Fibroblast of lung (primary cell): ENCODE data around the gene ATG4D. TPM values are rescaled to one million over a fixed set of nuclear protein-coding genes. Genes with fewer than 3 reads are reported as not detected.
A peak's percentile ranks its signal among the peaks of the same experiment; 100 is the strongest.

ENCODE experiments used
- DNase-seq, 2 donors: peaks; one replicate each; pipeline versions ENCODE4 v3.0.0 to v3.0.0-alpha.2; 2010; ENCODE audit warnings: low read depth in 2 of 2
- H2AFZ ChIP-seq: 2 replicates; pipeline ENCODE4 v1.5.1; 2012; ENCODE audit warnings: low read length, control low read depth, inconsistent platforms
- H3K27ac ChIP-seq: 2 replicates; pipeline ENCODE4 v1.5.1; 2011; ENCODE audit warnings: low read length, control low read depth; ENCODE audit not compliant: insufficient read depth
- H3K27me3 ChIP-seq: 2 replicates; pipeline ENCODE4 v1.5.1; 2011; ENCODE audit warnings: mild to moderate bottlenecking, low read length; ENCODE audit not compliant: control insufficient read depth, insufficient read depth
- H3K36me3 ChIP-seq: 2 replicates; pipeline ENCODE4 v1.5.1; 2011; ENCODE audit warnings: low read length; ENCODE audit not compliant: control insufficient read depth, insufficient read depth
- H3K4me1 ChIP-seq: 2 replicates; pipeline ENCODE4 v1.5.1; 2011; ENCODE audit warnings: low read length; ENCODE audit not compliant: control insufficient read depth, insufficient read depth; ENCODE audit errors: extremely low read depth
- H3K4me2 ChIP-seq: 2 replicates; pipeline ENCODE4 v1.5.1; 2011; ENCODE audit warnings: low read length, control low read depth; ENCODE audit not compliant: insufficient read depth; ENCODE audit errors: extremely low read depth
- H3K4me3 ChIP-seq, 4 experiments: fragments of 200-600 bp in 1 of 4; sonication (generic) in 1 of 4; replicated peaks in 1 of 4; 2 replicates each; pipeline ENCODE4 v1.5.1; 2011 to 2016; ENCODE audit warnings: low read length in 4 of 4, low read depth in 3 of 4, mild to moderate bottlenecking in 3 of 4, control low read depth in 2 of 4, inconsistent platforms in 1 of 4, mixed read lengths in 1 of 4; ENCODE audit not compliant: insufficient read depth in 1 of 4; ENCODE audit errors: control extremely low read depth in 1 of 4
- H3K79me2 ChIP-seq: 2 replicates; pipeline ENCODE4 v1.5.1; 2012; ENCODE audit warnings: mild to moderate bottlenecking, low read length, inconsistent platforms; ENCODE audit not compliant: control insufficient read depth, insufficient read depth
- H3K9ac ChIP-seq: 2 replicates; pipeline ENCODE4 v1.5.1; 2011; ENCODE audit warnings: mild to moderate bottlenecking, low read length, control low read depth; ENCODE audit not compliant: insufficient read depth
- H3K9me3 ChIP-seq: 2 replicates; pipeline ENCODE4 v1.5.1; 2012; ENCODE audit warnings: low read depth, low read length; ENCODE audit not compliant: control insufficient read depth, insufficient read depth
- H4K20me1 ChIP-seq: 2 replicates; pipeline ENCODE4 v1.5.1; 2011; ENCODE audit warnings: low read length; ENCODE audit not compliant: control insufficient read depth, insufficient read depth; ENCODE audit errors: extremely low read depth
- CTCF ChIP-seq, 2 donors: IDR thresholded peaks in 1 of 2; conservative IDR thresholded peaks in 1 of 2; 1 replicate in 1 of 2; 2 replicates in 1 of 2; pipeline ENCODE4 v1.5.1; 2011 to 2012; ENCODE audit warnings: low read length in 2 of 2, control low read depth in 1 of 2, inconsistent platforms in 1 of 2, low read depth in 1 of 2, mild to moderate bottlenecking in 1 of 2
- EZH2 ChIP-seq: IDR thresholded peaks from 2 replicates; pipeline ENCODE4 v1.5.1; 2012; ENCODE audit warnings: low read length, control low read depth, mild to moderate bottlenecking; ENCODE audit errors: missing control alignments
- polyA plus RNA-seq, 2 donors: library from polyadenylated mRNA; depleted of rRNA in 1 of 2; stranded (reverse) in 1 of 2; unstranded in 1 of 2; fragments of >200 nt; gene quantifications; 2 replicates each; pipeline ENCODE4 v1.2.1, GENCODE V29; 2011 to 2012; ENCODE audit warnings: missing spikeins in 1 of 2
- total RNA-seq: library from RNA; depleted of rRNA; stranded (reverse); fragments of >200 nt; gene quantifications from 2 replicates; pipeline ENCODE4 v1.2.1, GENCODE V29; 2014

Gene ATG4D
- total and polyA plus RNA-seq, 2 donors (not counting 1 experiment from before 2014, with no cell fraction given) = 7.2 to 14.9 TPM

- Histone ChIP-seq H3K27ac (peak within 1 kb of the TSS; percentile 97), H3K4me1 (peaks cover 2% of the 10 kb centered on the region)
- TF ChIP-seq CTCF (conservative IDR thresholded peaks at IDR 0.05 in 1 of 2, IDR thresholded peaks at IDR 0.05 in 1 of 2; ENCODE audit: low read depth in 1 of 2, low read length in 2 of 2) (no peak), EZH2 (no peak)
These were observed 40.5 kb upstream of the ATG4D start, which contains the start of gene KEAP1 for GRCh38 chr19:10503002-10503789. Gene KEAP1, minus strand, starts transcription at chr19:10503356. Its CDS starts 3,323 bp downstream, at chr19:10500033.

GRCh38 chr19:10505583-10506229 is 38.0 kb upstream of the ATG4D start:
- Histone ChIP-seq H3K27ac (no peak overlapping the region), H3K9me3 (no peaks in the 10 kb centered on the region), H3K4me1 (peaks cover 2% of the 10 kb centered on the region), H4K20me1 (no peaks in the 10 kb centered on the region), H3K36me3 (no peaks in the 10 kb centered on the region), H3K9ac (no peak overlapping the region), H3K27me3 (no peaks in the 10 kb centered on the region), H3K4me2 (no peak overlapping the region), H3K4me3 (no peak overlapping the region), H2AFZ (no peak overlapping the region), H3K79me2 (peaks cover 15% of the 10 kb centered on the region)
- peak; percentile 35 to 64 for DNase-seq
- no peak for TF ChIP-seq EZH2
- peak; percentile 79 to 84 for TF ChIP-seq CTCF (conservative IDR thresholded peaks at IDR 0.05 in 1 of 2, IDR thresholded peaks at IDR 0.05 in 1 of 2; ENCODE audit: low read depth in 1 of 2, low read length in 2 of 2)

More at GRCh38 chr19:10503002-10503789, 40.5 kb upstream of the ATG4D start, which contains the start of gene KEAP1:
- no peaks in the 10 kb centered on the region for H3K9me3 ChIP-seq
- H4K20me1 ChIP-seq = no peaks in the 10 kb centered on the region
- peak; percentile 36 to 42 for DNase-seq
- H3K36me3 ChIP-seq = peaks cover 9% of the 10 kb centered on the region
- H3K4me2 ChIP-seq = peak within 1 kb of the TSS; percentile 98
- peak within 1 kb of the TSS; percentile 71 to 95 (median 85) for H3K4me3 ChIP-seq
- peaks cover 31% of the 10 kb centered on the region for H3K79me2 ChIP-seq
- H3K27me3 ChIP-seq = no peaks in the 10 kb centered on the region
- peak within 1 kb of the TSS; percentile 91 for H3K9ac ChIP-seq
- H2AFZ ChIP-seq = peak within 1 kb of the TSS; percentile 60

- H3K79me2 ChIP-seq = no peaks in the 10 kb centered on the region
- H3K9me3 ChIP-seq = no peaks in the 10 kb centered on the region
- peaks cover 3% of the 10 kb centered on the region for H3K27me3 ChIP-seq
- H3K36me3 ChIP-seq = no peaks in the 10 kb centered on the region
- no peak overlapping the region for H3K4me3 ChIP-seq
- no peaks in the 10 kb centered on the region for H4K20me1 ChIP-seq
- no peak for DNase-seq
- no peak for TF ChIP-seq EZH2
- no peak overlapping the region for H3K4me2 ChIP-seq
- no peak overlapping the region for H2AFZ ChIP-seq
- no peaks in the 10 kb centered on the region for H3K4me1 ChIP-seq
- H3K27ac ChIP-seq = no peak overlapping the region
- H3K9ac ChIP-seq = no peak overlapping the region
These were observed 35.7 kb upstream of the ATG4D start for GRCh38 chr19:10508036-10508435.
